ENCODE data around the gene TCEANC.
A peak's percentile ranks its signal among the peaks of the same experiment; 100 is the strongest.
"Not testable (repeated sequence)": the region's sequence is repeated elsewhere in the genome, so short reads cannot be mapped to it uniquely, and the experiment has no call there.

Gene TCEANC

GRCh38 chrX:13662355-13662791, 9.4 kb downstream of the TCEANC start:
- peaks cover 5% of the 10 kb centered on the region for H3K4me1 Mint-ChIP-seq
- peak overlapping the region; percentile 22 for H3K27ac Mint-ChIP-seq (ENCODE audit: low read depth)
- peak overlapping the region; percentile 13 for H3K4me3 Mint-ChIP-seq
- no peaks in the 10 kb centered on the region for H3K9me3 Mint-ChIP-seq
- H3K27me3 Mint-ChIP-seq, result no peaks in the 10 kb centered on the region
- H3K36me3 Mint-ChIP-seq (ENCODE audit: insufficient read depth), result peaks cover 33% of the 10 kb centered on the region
- ATAC-seq (replicated peaks; ENCODE audit: extremely low read depth, poor library complexity, severe bottlenecking), result no peak
- DNase-seq (ENCODE audit: low spot score in 2 of 2), result no peak

- ATAC-seq (replicated peaks; ENCODE audit: extremely low read depth, poor library complexity, severe bottlenecking) (no peak), DNase-seq (ENCODE audit: low spot score in 2 of 2) (no peak)
- Mint-ChIP-seq H3K9me3 (no peaks in the 10 kb centered on the region), H3K27ac (ENCODE audit: low read depth) (no peak overlapping the region), H3K27me3 (no peaks in the 10 kb centered on the region), H3K36me3 (ENCODE audit: insufficient read depth) (peaks cover 32% of the 10 kb centered on the region), H3K4me1 (peaks cover 1% of the 10 kb centered on the region), H3K4me3 (no peak overlapping the region)
These were observed 11.1 kb downstream of the TCEANC start for GRCh38 chrX:13664020-13664419.

GRCh38 chrX:13666836-13667235, 13.9 kb downstream of the TCEANC start:
- H3K9me3 Mint-ChIP-seq, result no peaks in the 10 kb centered on the region
- H3K27me3 Mint-ChIP-seq, result no peaks in the 10 kb centered on the region
- ATAC-seq (replicated peaks; ENCODE audit: extremely low read depth, poor library complexity, severe bottlenecking), result no peak
- H3K27ac Mint-ChIP-seq (ENCODE audit: low read depth), result peak overlapping the region; percentile 82
- peaks cover 6% of the 10 kb centered on the region for H3K4me1 Mint-ChIP-seq
- no peak for DNase-seq (ENCODE audit: low spot score in 2 of 2)
- H3K36me3 Mint-ChIP-seq (ENCODE audit: insufficient read depth), result peaks cover 20% of the 10 kb centered on the region
- no peak overlapping the region for H3K4me3 Mint-ChIP-seq

GRCh38 chrX:13667919-13668318, 15.0 kb downstream of the TCEANC start:
- Mint-ChIP-seq H3K27ac (ENCODE audit: low read depth) (no peak overlapping the region), H3K9me3 (no peaks in the 10 kb centered on the region), H3K27me3 (no peaks in the 10 kb centered on the region), H3K4me3 (no peak overlapping the region), H3K4me1 (peaks cover 6% of the 10 kb centered on the region), H3K36me3 (ENCODE audit: insufficient read depth) (peaks cover 13% of the 10 kb centered on the region)
- DNase-seq (ENCODE audit: low spot score in 2 of 2), result no peak
- ATAC-seq (replicated peaks; ENCODE audit: extremely low read depth, poor library complexity, severe bottlenecking), result no peak

- Mint-ChIP-seq H3K4me1 (peaks cover 6% of the 10 kb centered on the region), H3K27ac (ENCODE audit: low read depth) (peak overlapping the region; percentile 78), H3K27me3 (no peaks in the 10 kb centered on the region), H3K4me3 (peak overlapping the region; percentile 57), H3K36me3 (ENCODE audit: insufficient read depth) (peaks cover 11% of the 10 kb centered on the region), H3K9me3 (no peaks in the 10 kb centered on the region)
- DNase-seq (ENCODE audit: low spot score in 2 of 2) (peak in 1 of 2 donors; percentile 29), ATAC-seq (replicated peaks; ENCODE audit: extremely low read depth, poor library complexity, severe bottlenecking) (peak; percentile 93)
These were observed 16.4 kb downstream of the TCEANC start for GRCh38 chrX:13669246-13669737.

GRCh38 chrX:13669755-13670154, 16.8 kb downstream of the TCEANC start:
- Mint-ChIP-seq H3K4me3 (peak overlapping the region; percentile 57), H3K27ac (ENCODE audit: low read depth) (peak overlapping the region; percentile 78)
- H3K36me3 Mint-ChIP-seq (ENCODE audit: insufficient read depth); H3K27me3 Mint-ChIP-seq; H3K4me1 Mint-ChIP-seq; ATAC-seq (replicated peaks; ENCODE audit: extremely low read depth, poor library complexity, severe bottlenecking); DNase-seq (ENCODE audit: low spot score in 2 of 2); H3K9me3 Mint-ChIP-seq: not testable (repeated sequence)

- Mint-ChIP-seq H3K27me3 (no peaks in the 10 kb centered on the region), H3K4me1 (peaks cover 6% of the 10 kb centered on the region), H3K9me3 (no peaks in the 10 kb centered on the region), H3K4me3 (no peak overlapping the region), H3K27ac (ENCODE audit: low read depth) (peak overlapping the region; percentile 78), H3K36me3 (ENCODE audit: insufficient read depth) (peaks cover 5% of the 10 kb centered on the region)
- ATAC-seq (replicated peaks; ENCODE audit: extremely low read depth, poor library complexity, severe bottlenecking), result no peak
- no peak for DNase-seq (ENCODE audit: low spot score in 2 of 2)
These were observed 17.3 kb downstream of the TCEANC start for GRCh38 chrX:13670197-13670596.

GRCh38 chrX:13673016-13673415, 20.1 kb downstream of the TCEANC start:
- ATAC-seq (replicated peaks; ENCODE audit: extremely low read depth, poor library complexity, severe bottlenecking) (no peak), DNase-seq (ENCODE audit: low spot score in 2 of 2) (no peak)
- Mint-ChIP-seq H3K4me3 (no peak overlapping the region), H3K36me3 (ENCODE audit: insufficient read depth) (no peaks in the 10 kb centered on the region), H3K9me3 (no peaks in the 10 kb centered on the region), H3K4me1 (peaks cover 6% of the 10 kb centered on the region), H3K27ac (ENCODE audit: low read depth) (no peak overlapping the region), H3K27me3 (no peaks in the 10 kb centered on the region)

- Mint-ChIP-seq H3K4me3 (no peak overlapping the region), H3K9me3 (no peaks in the 10 kb centered on the region), H3K4me1 (no peaks in the 10 kb centered on the region), H3K27me3 (no peaks in the 10 kb centered on the region), H3K27ac (ENCODE audit: low read depth) (no peak overlapping the region), H3K36me3 (ENCODE audit: insufficient read depth) (peaks cover 5% of the 10 kb centered on the region)
- DNase-seq (ENCODE audit: low spot score in 2 of 2) (no peak), ATAC-seq (replicated peaks; ENCODE audit: extremely low read depth, poor library complexity, severe bottlenecking) (no peak)
These were observed 23.9 kb downstream of the TCEANC start for GRCh38 chrX:13676885-13677284.

GRCh38 chrX:13679700-13680099, 26.8 kb downstream of the TCEANC start:
- not testable (repeated sequence) for H3K4me3 Mint-ChIP-seq; H3K36me3 Mint-ChIP-seq (ENCODE audit: insufficient read depth); H3K27ac Mint-ChIP-seq (ENCODE audit: low read depth); H3K4me1 Mint-ChIP-seq; DNase-seq (ENCODE audit: low spot score in 2 of 2); H3K27me3 Mint-ChIP-seq; ATAC-seq (replicated peaks; ENCODE audit: extremely low read depth, poor library complexity, severe bottlenecking); H3K9me3 Mint-ChIP-seq

- no peaks in the 10 kb centered on the region for H3K27me3 Mint-ChIP-seq
- H3K27ac Mint-ChIP-seq (ENCODE audit: low read depth), result no peak overlapping the region
- H3K4me3 Mint-ChIP-seq, result no peak overlapping the region
- DNase-seq (ENCODE audit: low spot score in 2 of 2) (no peak), ATAC-seq (replicated peaks; ENCODE audit: extremely low read depth, poor library complexity, severe bottlenecking) (no peak)
- peaks cover 9% of the 10 kb centered on the region for H3K4me1 Mint-ChIP-seq
- no peaks in the 10 kb centered on the region for H3K9me3 Mint-ChIP-seq
- H3K36me3 Mint-ChIP-seq (ENCODE audit: insufficient read depth), result peaks cover 5% of the 10 kb centered on the region
These were observed 28.7 kb downstream of the TCEANC start for GRCh38 chrX:13681595-13681994.

- ATAC-seq (replicated peaks; ENCODE audit: extremely low read depth, poor library complexity, severe bottlenecking) (no peak), DNase-seq (ENCODE audit: low spot score in 2 of 2) (no peak)
- Mint-ChIP-seq H3K27me3 (no peaks in the 10 kb centered on the region), H3K27ac (ENCODE audit: low read depth) (peak overlapping the region; percentile 52), H3K9me3 (no peaks in the 10 kb centered on the region), H3K36me3 (ENCODE audit: insufficient read depth) (peaks cover 5% of the 10 kb centered on the region), H3K4me3 (no peak overlapping the region), H3K4me1 (peaks cover 15% of the 10 kb centered on the region)
These were observed 31.4 kb downstream of the TCEANC start for GRCh38 chrX:13684361-13684760.

GRCh38 chrX:13685126-13685763, 32.3 kb downstream of the TCEANC start:
- H3K36me3 Mint-ChIP-seq (ENCODE audit: insufficient read depth), result peaks cover 3% of the 10 kb centered on the region
- H3K27me3 Mint-ChIP-seq, result no peaks in the 10 kb centered on the region
- H3K4me3 Mint-ChIP-seq, result no peak overlapping the region
- DNase-seq (ENCODE audit: low spot score in 2 of 2), result no peak
- no peaks in the 10 kb centered on the region for H3K9me3 Mint-ChIP-seq
- ATAC-seq (replicated peaks; ENCODE audit: extremely low read depth, poor library complexity, severe bottlenecking), result no peak
- H3K27ac Mint-ChIP-seq (ENCODE audit: low read depth), result peak overlapping the region; percentile 52
- peaks cover 16% of the 10 kb centered on the region for H3K4me1 Mint-ChIP-seq

Measured in central memory CD8-positive, alpha-beta T cell (primary cell).